SK-N-MC (cell line): ENCODE results near the gene SLC5A8.

ENCODE experiments used
- EZH2 ChIP-seq: fragments of 200-600 bp; sonication (generic); IDR thresholded peaks from one replicate; pipeline ENCODE4 v1.6.1; 2017; ENCODE audit warnings: antibody characterized with exemption
- FOXP2 ChIP-seq: optimal IDR thresholded peaks from 2 replicates; pipeline ENCODE3; 2011; ENCODE audit warnings: mild to moderate bottlenecking, moderate library complexity; ENCODE audit not compliant: insufficient read depth; ENCODE audit errors: extremely low read length, control extremely low read depth
- POLR2AphosphoS5 ChIP-seq: IDR thresholded peaks from 2 replicates; pipeline ENCODE4 v1.6.1; 2012; ENCODE audit warnings: mild to moderate bottlenecking, low read depth, low read length, borderline replicate concordance

DNA sequence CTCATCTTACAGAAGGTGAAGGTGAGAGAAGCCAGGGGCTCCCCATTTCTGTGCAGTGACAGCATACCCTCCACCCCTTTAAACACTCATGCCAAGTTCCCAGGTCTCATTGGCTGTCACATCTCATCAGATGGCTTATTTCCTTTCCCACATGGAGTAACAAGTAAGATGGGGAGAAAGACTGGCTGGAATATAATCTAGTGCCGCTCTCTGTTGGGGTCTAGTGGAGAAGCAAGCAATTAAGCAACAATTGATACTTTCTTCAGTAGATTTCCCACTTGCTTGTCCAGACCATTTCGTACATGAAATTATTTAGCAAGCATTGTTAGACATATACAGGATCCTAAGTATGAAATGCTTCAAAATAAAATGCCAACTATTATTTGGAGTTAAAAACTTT lies 92.2 kb downstream of the SLC5A8 start:
- TF ChIP-seq EZH2 (no peak), POLR2AphosphoS5 (no peak), FOXP2 (no peak)
